H1 (cell line): ENCODE data around the gene SLC38A10. TPM values are rescaled to one million over a fixed set of nuclear protein-coding genes. Genes with fewer than 3 reads are reported as not detected.

Source experiments
- E2F6 ChIP-seq: IDR thresholded peaks from 2 replicates; pipeline ENCODE4 v1.6.1; 2012; ENCODE audit warnings: inconsistent platforms
- polyA plus RNA-seq, 7 experiments: library from polyadenylated mRNA; depleted of rRNA in 3 of 7; stranded (reverse) in 5 of 7; unstranded in 2 of 7; fragments of >200 nt in 5 of 7; fragments of 200-250 nt in 2 of 7; gene quantifications; 1 replicate in 5 of 7; 2 replicates in 1 of 7; 4 replicates in 1 of 7; pipeline versions ENCODE4 v1.2.1 to v1.2.3, GENCODE V29; 2011 to 2013; ENCODE audit warnings: missing spikeins in 2 of 7, mixed read lengths in 2 of 7
- total RNA-seq: library from RNA; stranded (reverse); fragmentation: NEBNext Ultra II Directional; extraction: Animal tissue kit (Norgen Biotek cat#: 25700); gene quantifications from 2 replicates; pipeline ENCODE4 v1.2.1, GENCODE V29; 2021

Gene SLC38A10
- total and polyA plus RNA-seq, 2 of the 8 experiments (the other 6 are each of a cell fraction or from before 2014, with no cell fraction given) = 26.4 to 41.0 TPM

- no peak for TF ChIP-seq E2F6
These were observed 98.3 kb downstream of the SLC38A10 start (continued) for GRCh38 chr17:81196505-81197408.
